Thyroid gland (tissue), 4 donors: ENCODE results near the gene PROK2.

Source experiments
- POLR2A ChIP-seq, 2 donors: fragments of 450-650 bp; IDR thresholded peaks; one replicate each; pipeline ENCODE4 v1.6.1; 2017; ENCODE audit warnings: antibody characterized with exemption in 2 of 2, mild to moderate bottlenecking in 2 of 2, moderate library complexity in 1 of 2
- TF ChIP-seq, protein P1 (sequence below), 6 experiments: fragments of 200-600 bp in 3 of 6; fragments of 450-650 bp in 3 of 6; sonication (generic) in 3 of 6; IDR thresholded peaks; one replicate each; pipeline ENCODE4 v1.5.1; 2016 to 2019; ENCODE audit warnings: antibody characterized with exemption in 6 of 6, mild to moderate bottlenecking in 2 of 6, inconsistent platforms in 1 of 6, moderate library complexity in 1 of 6

DNA sequence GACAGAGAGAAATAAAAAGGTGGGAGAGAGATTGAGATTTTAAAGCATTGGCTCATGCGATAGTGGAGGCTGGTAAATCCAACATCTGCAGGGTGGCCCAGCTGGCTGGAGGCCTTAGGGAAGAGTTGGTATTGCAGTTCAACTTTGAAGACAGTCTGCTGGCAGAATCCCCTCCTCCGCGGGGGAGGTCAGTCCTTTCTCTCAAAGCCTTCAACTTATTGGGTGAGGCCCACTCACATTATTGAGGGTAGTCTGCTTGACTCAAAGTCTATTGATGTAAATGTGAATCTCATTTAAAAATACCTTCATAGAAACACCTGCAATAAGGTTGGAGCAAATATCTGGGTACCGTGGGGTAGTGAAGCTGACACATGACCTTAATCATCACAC is 31.8 kb upstream of the PROK2 start:
- TF ChIP-seq, protein P1, sequence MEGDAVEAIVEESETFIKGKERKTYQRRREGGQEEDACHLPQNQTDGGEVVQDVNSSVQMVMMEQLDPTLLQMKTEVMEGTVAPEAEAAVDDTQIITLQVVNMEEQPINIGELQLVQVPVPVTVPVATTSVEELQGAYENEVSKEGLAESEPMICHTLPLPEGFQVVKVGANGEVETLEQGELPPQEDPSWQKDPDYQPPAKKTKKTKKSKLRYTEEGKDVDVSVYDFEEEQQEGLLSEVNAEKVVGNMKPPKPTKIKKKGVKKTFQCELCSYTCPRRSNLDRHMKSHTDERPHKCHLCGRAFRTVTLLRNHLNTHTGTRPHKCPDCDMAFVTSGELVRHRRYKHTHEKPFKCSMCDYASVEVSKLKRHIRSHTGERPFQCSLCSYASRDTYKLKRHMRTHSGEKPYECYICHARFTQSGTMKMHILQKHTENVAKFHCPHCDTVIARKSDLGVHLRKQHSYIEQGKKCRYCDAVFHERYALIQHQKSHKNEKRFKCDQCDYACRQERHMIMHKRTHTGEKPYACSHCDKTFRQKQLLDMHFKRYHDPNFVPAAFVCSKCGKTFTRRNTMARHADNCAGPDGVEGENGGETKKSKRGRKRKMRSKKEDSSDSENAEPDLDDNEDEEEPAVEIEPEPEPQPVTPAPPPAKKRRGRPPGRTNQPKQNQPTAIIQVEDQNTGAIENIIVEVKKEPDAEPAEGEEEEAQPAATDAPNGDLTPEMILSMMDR (IDR thresholded peaks at IDR 0.05): no peak
- TF ChIP-seq POLR2A (IDR thresholded peaks at IDR 0.05): no peak
